ENCODE data around the gene HIBCH. TPM values are rescaled to one million over a fixed set of nuclear protein-coding genes. Genes with fewer than 3 reads are reported as not detected.

The HIBCH gene
- polyA plus RNA-seq, 1 donor (not counting 4 experiments of a cell fraction or from before 2014, with no cell fraction given): 19.4 TPM

DNA sequence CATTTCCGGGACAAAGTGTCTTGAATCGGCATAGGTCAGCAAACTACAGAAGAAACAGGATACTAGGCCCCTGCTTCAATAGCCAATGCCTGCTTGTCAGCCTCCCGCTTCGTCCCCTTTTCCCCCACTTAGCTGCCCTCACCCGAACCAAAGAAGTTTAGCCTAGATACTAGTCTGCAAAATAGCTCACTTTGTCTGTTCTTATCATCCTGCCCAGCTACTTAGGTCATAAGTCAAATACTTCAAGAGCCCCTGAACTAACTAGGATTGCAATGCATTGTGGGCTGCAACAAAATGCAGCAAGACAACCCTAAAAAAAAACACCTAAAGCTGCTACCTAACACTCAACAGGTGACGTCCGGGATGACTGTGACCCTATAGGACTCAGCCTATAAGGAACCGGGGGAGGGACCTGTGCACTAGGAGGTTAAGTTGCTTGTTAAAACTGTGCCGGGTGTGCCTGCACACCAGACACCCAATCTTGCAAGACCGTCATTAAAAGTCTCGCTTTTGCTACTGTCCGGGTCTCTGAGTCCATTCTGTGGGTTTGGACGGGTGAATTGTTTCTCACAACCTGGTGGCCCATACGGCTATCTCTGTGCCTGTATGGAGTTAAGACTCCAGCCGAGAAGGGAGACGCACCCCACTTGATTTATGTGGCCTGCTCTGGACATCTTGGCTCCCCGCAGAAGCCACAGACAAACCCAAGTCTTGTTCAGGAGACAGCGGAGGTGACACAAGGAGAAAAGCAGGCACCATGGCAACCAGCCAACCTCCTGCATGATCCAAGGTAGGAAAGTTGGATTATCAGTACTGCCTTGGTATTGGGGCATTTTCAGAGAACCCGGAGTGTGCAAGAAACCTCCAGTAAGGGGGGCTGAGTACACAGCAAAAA lies 105.9 kb downstream of the HIBCH start:
- H3K4me2 ChIP-seq (ENCODE audit: control insufficient read depth, extremely low read depth, insufficient read depth, low read depth, low read length): no peak overlapping the region
- H3K4me1 ChIP-seq (ENCODE audit: control insufficient read depth, extremely low read depth, insufficient read depth, low read length): no peaks in the 10 kb centered on the region
- H3K9me3 ChIP-seq (ENCODE audit: control insufficient read depth, low read depth, low read length): no peaks in the 10 kb centered on the region
- no peak overlapping the region for H3K4me3 ChIP-seq (ENCODE audit: control insufficient read depth in 2 of 3, extremely low read depth in 1 of 3, insufficient read depth in 2 of 3, low read depth in 1 of 3, low read length in 3 of 3)
- no peak overlapping the region for H3K27ac ChIP-seq (ENCODE audit: control insufficient read depth, insufficient read depth, low read length)
- H3K9me1 ChIP-seq (ENCODE audit: control insufficient read depth, extremely low read depth, insufficient read depth, low read length): no peaks in the 10 kb centered on the region
- H2AFZ ChIP-seq (ENCODE audit: control insufficient read depth, low read length): no peak overlapping the region
- TF ChIP-seq EZH2 (IDR thresholded peaks at IDR 0.05; ENCODE audit: low read length): no peak
- TF ChIP-seq, protein P1, sequence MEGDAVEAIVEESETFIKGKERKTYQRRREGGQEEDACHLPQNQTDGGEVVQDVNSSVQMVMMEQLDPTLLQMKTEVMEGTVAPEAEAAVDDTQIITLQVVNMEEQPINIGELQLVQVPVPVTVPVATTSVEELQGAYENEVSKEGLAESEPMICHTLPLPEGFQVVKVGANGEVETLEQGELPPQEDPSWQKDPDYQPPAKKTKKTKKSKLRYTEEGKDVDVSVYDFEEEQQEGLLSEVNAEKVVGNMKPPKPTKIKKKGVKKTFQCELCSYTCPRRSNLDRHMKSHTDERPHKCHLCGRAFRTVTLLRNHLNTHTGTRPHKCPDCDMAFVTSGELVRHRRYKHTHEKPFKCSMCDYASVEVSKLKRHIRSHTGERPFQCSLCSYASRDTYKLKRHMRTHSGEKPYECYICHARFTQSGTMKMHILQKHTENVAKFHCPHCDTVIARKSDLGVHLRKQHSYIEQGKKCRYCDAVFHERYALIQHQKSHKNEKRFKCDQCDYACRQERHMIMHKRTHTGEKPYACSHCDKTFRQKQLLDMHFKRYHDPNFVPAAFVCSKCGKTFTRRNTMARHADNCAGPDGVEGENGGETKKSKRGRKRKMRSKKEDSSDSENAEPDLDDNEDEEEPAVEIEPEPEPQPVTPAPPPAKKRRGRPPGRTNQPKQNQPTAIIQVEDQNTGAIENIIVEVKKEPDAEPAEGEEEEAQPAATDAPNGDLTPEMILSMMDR (optimal IDR thresholded peaks at IDR 0.05 in 1 of 3, IDR thresholded peaks at IDR 0.05 in 1 of 3, conservative IDR thresholded peaks at IDR 0.05 in 1 of 3; ENCODE audit: extremely low read depth in 1 of 3, insufficient read depth in 2 of 3, low read length in 3 of 3): no peak
- H3K27me3 ChIP-seq (ENCODE audit: control insufficient read depth, extremely low read depth, insufficient read depth, low read length): no peaks in the 10 kb centered on the region
- dilution Hi-C loops (cut with MboI; ENCODE audit: extremely low pct_ligation_motif_present, low sequenced_read_pairs): no loop called here
- FAIRE-seq: no peak
- no peak for DNase-seq (ENCODE audit: low read depth, low spot score)
- H3K36me3 ChIP-seq (ENCODE audit: control insufficient read depth in 2 of 2, extremely low read depth in 1 of 2, insufficient read depth in 2 of 2, low read length in 2 of 2): peaks cover 0 to 6% of the 10 kb centered on the region in 2 experiments
- no peaks in the 10 kb centered on the region for H4K20me1 ChIP-seq (ENCODE audit: control insufficient read depth, extremely low read depth, insufficient read depth, low read length)
- no peak overlapping the region for H3K9ac ChIP-seq (ENCODE audit: control insufficient read depth, extremely low read depth, insufficient read depth, low read length)
- H3K79me2 ChIP-seq (ENCODE audit: control insufficient read depth, insufficient read depth, low read length): no peaks in the 10 kb centered on the region

GRCh38 chr2:190210471-190210870 lies 109.2 kb downstream of the HIBCH start:
- Histone ChIP-seq H3K36me3 (ENCODE audit: control insufficient read depth in 2 of 2, extremely low read depth in 1 of 2, insufficient read depth in 2 of 2, low read length in 2 of 2) (peaks cover 0 to 6% of the 10 kb centered on the region in 2 experiments), H3K27ac (ENCODE audit: control insufficient read depth, insufficient read depth, low read length) (no peak overlapping the region), H3K4me2 (ENCODE audit: control insufficient read depth, extremely low read depth, insufficient read depth, low read depth, low read length) (no peak overlapping the region), H3K9me3 (ENCODE audit: control insufficient read depth, low read depth, low read length) (no peaks in the 10 kb centered on the region), H3K27me3 (ENCODE audit: control insufficient read depth, extremely low read depth, insufficient read depth, low read length) (no peaks in the 10 kb centered on the region), H3K4me1 (ENCODE audit: control insufficient read depth, extremely low read depth, insufficient read depth, low read length) (no peaks in the 10 kb centered on the region), H2AFZ (ENCODE audit: control insufficient read depth, low read length) (no peak overlapping the region), H3K4me3 (ENCODE audit: control insufficient read depth in 2 of 3, extremely low read depth in 1 of 3, insufficient read depth in 2 of 3, low read depth in 1 of 3, low read length in 3 of 3) (no peak overlapping the region), H3K9me1 (ENCODE audit: control insufficient read depth, extremely low read depth, insufficient read depth, low read length) (no peaks in the 10 kb centered on the region), H3K9ac (ENCODE audit: control insufficient read depth, extremely low read depth, insufficient read depth, low read length) (no peak overlapping the region), H3K79me2 (ENCODE audit: control insufficient read depth, insufficient read depth, low read length) (no peaks in the 10 kb centered on the region), H4K20me1 (ENCODE audit: control insufficient read depth, extremely low read depth, insufficient read depth, low read length) (no peaks in the 10 kb centered on the region)
- DNase-seq (ENCODE audit: low read depth, low spot score) (no peak), FAIRE-seq (no peak)
- TF ChIP-seq, protein P1 (optimal IDR thresholded peaks at IDR 0.05 in 1 of 3, IDR thresholded peaks at IDR 0.05 in 1 of 3, conservative IDR thresholded peaks at IDR 0.05 in 1 of 3; ENCODE audit: extremely low read depth in 1 of 3, insufficient read depth in 2 of 3, low read length in 3 of 3): no peak
- TF ChIP-seq EZH2 (IDR thresholded peaks at IDR 0.05; ENCODE audit: low read length): no peak
- dilution Hi-C loops (cut with MboI; ENCODE audit: extremely low pct_ligation_motif_present, low sequenced_read_pairs): no loop called here
